GM12864 (cell line): Measurements from ENCODE around the gene IL17RC.
"Not testable (repeated sequence)": the region's sequence is repeated elsewhere in the genome, so short reads cannot be mapped to it uniquely, and the experiment has no call there.

ENCODE experiments used
- DNase-seq: peaks from one replicate; pipeline ENCODE4 v3.0.0-alpha.2; 2011; ENCODE audit warnings: low read depth
- H3K4me3 ChIP-seq: 2 replicates; pipeline ENCODE4 v1.5.1; 2011; ENCODE audit warnings: mild to moderate bottlenecking, low read depth, low read length, control low read depth
- TF ChIP-seq, protein P1 (sequence below): IDR thresholded peaks from 2 replicates; pipeline ENCODE4 v1.5.1; 2011; ENCODE audit warnings: low read depth, mild to moderate bottlenecking, moderate library complexity, low read length, control low read depth, inconsistent platforms; ENCODE audit errors: missing control alignments

The IL17RC gene, protein sequence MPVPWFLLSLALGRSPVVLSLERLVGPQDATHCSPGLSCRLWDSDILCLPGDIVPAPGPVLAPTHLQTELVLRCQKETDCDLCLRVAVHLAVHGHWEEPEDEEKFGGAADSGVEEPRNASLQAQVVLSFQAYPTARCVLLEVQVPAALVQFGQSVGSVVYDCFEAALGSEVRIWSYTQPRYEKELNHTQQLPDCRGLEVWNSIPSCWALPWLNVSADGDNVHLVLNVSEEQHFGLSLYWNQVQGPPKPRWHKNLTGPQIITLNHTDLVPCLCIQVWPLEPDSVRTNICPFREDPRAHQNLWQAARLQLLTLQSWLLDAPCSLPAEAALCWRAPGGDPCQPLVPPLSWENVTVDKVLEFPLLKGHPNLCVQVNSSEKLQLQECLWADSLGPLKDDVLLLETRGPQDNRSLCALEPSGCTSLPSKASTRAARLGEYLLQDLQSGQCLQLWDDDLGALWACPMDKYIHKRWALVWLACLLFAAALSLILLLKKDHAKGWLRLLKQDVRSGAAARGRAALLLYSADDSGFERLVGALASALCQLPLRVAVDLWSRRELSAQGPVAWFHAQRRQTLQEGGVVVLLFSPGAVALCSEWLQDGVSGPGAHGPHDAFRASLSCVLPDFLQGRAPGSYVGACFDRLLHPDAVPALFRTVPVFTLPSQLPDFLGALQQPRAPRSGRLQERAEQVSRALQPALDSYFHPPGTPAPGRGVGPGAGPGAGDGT

GRCh38 chr3:9916734-9917680 is at the start of gene IL17RC:
TSS of gene IL17RC (plus strand) at chr3:9917098. CDS start at chr3:9917316, 218 bp downstream.
- H3K4me3 ChIP-seq = peak within 1 kb of the TSS; percentile 45; the same call in 1 of the 2 replicates
- TF ChIP-seq, protein P1, sequence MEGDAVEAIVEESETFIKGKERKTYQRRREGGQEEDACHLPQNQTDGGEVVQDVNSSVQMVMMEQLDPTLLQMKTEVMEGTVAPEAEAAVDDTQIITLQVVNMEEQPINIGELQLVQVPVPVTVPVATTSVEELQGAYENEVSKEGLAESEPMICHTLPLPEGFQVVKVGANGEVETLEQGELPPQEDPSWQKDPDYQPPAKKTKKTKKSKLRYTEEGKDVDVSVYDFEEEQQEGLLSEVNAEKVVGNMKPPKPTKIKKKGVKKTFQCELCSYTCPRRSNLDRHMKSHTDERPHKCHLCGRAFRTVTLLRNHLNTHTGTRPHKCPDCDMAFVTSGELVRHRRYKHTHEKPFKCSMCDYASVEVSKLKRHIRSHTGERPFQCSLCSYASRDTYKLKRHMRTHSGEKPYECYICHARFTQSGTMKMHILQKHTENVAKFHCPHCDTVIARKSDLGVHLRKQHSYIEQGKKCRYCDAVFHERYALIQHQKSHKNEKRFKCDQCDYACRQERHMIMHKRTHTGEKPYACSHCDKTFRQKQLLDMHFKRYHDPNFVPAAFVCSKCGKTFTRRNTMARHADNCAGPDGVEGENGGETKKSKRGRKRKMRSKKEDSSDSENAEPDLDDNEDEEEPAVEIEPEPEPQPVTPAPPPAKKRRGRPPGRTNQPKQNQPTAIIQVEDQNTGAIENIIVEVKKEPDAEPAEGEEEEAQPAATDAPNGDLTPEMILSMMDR = no peak
- DNase-seq = no peak

DNA sequence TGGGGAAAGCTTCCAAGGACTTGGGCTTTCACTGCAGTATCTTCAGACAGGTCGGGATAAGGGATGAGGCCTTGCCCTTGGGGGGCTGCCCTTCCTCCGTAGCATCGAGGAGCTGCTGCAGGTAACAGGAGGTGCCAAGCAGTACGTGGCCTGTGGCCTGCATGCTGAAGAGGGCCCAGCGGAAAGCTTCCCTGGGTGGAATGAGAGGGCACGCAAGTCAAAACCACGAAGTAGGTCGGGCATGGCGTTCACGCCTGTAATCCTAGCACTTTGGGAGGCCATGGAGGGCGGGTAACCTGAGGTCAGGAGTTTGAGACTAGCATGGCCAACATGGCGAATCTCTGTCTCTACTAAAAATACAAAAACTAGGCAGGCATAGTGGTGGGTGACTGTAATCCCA is 49.8 kb upstream of the IL17RC start:
- TF ChIP-seq, protein P1 = no peak
- no peak for DNase-seq
- H3K4me3 ChIP-seq = no peak overlapping the region

DNA sequence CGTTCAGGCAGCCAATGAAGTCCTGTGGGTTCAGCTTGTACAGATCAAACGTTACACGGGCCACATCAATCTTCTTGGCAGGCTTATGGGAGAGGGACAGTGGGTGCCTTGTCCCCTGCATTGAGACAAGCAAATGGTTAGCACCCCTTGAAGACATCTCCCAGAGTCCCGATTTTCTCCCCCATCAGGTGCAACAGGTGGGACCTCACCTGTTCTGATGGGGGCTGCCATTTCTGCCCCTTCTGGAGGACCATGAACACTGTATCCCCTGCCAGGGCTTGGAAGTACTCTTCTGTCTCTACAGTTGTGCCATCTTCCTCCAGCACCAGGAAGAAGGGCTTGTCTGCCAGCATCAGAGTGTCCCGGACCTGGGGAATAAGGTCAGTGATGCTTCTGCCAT is 46.9 kb upstream of the IL17RC start:
- no peak for DNase-seq
- TF ChIP-seq, protein P1 = no peak
- H3K4me3 ChIP-seq = no peak overlapping the region

DNA sequence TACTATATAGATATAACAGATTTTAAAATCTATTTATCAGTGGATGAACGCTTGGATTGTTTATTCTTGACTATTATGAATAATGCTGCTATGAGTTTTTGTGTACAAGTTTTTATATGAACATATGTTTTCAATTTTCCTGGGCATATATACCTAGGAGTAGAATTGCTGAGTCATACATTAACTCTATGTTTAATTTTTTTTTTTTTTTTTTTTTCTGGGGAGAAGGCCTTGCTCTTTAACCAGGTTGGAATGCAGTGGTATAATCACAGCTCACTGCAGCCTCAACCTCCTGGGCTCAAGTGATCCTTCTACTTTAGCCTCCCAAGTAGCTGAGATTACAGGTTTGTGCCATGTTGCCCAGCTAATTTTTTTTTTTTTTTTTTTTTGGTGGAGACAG is 45.9 kb upstream of the IL17RC start:
- no peak for DNase-seq
- TF ChIP-seq, protein P1 = no peak
- H3K4me3 ChIP-seq = no peak overlapping the region

DNA sequence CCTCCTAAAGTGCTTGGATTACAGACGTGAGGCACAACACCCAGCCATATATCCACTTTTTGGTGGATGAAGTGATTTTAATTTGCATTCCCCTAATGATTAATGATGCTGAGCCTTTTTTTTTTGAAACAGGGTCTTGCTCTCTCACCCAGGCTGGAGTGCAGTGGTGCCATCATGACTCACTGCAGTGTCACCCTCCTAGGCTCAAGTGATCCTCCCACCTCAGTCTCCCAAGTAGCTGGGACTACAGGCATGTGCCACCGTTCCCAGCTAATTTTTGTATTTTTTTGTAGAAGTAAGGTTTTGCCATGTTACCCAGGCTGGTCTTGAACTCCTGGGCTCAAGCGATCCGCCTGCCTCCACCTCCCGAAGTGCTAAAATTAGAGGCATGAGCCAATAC is 44.8 kb upstream of the IL17RC start:
- not testable (repeated sequence) for H3K4me3 ChIP-seq, DNase-seq

DNA sequence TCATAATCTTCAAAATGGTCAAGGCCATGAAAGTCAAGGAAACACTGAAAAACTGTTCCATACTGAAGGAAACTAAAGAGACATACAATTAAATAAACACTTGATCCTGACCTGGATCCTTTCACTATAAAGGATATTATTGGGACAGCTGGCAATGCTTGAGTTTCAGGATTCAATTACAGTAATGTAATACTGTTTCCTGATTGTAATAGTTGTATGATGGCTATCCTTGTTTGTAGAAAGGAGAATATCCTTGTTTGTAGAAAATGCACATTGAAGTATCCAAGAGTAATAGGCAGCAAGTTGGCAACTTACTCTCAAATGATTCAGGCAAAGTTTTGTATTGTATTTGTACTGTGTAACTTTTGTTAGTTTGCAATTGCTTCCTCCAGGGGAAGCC is 41.5 kb upstream of the IL17RC start:
- DNase-seq = no peak
- TF ChIP-seq, protein P1 = no peak
- H3K4me3 ChIP-seq = no peak overlapping the region

DNA sequence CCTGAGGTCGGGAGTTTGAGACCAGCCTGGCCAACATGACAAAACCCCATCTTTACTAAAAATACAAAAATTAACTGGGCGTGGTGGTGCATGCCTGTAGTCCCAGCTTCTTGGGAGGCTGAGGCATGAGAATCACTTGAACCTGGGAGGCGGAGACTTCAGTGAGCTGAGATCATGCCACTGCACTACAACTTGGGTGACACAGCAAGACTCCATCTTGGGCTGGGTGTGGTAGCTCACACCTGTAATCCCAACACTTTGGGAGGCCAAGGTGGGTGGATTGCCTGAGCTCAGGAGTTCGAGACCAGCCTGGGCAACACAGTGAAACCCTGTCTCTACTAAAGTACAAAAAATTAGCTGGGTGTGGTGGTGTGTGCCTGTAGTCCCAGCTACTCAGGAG is 40.6 kb upstream of the IL17RC start:
- DNase-seq = not testable (repeated sequence)

More for the DNA sequence above, 40.6 kb upstream of the IL17RC start:
- H3K4me3 ChIP-seq = not testable (repeated sequence)
